Measurements from ENCODE around the gene DYNLT5. TPM values are rescaled to one million over a fixed set of nuclear protein-coding genes. Genes with fewer than 3 reads are reported as not detected.

DYNLT5 gene, protein sequence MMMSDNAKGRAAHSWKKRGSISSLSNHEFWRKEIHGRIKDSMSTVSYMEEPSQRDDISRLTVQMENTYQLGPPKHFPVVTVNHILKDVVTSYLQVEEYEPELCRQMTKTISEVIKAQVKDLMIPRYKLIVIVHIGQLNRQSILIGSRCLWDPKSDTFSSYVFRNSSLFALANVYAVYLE
- total RNA-seq = 1.2 TPM

DNA sequence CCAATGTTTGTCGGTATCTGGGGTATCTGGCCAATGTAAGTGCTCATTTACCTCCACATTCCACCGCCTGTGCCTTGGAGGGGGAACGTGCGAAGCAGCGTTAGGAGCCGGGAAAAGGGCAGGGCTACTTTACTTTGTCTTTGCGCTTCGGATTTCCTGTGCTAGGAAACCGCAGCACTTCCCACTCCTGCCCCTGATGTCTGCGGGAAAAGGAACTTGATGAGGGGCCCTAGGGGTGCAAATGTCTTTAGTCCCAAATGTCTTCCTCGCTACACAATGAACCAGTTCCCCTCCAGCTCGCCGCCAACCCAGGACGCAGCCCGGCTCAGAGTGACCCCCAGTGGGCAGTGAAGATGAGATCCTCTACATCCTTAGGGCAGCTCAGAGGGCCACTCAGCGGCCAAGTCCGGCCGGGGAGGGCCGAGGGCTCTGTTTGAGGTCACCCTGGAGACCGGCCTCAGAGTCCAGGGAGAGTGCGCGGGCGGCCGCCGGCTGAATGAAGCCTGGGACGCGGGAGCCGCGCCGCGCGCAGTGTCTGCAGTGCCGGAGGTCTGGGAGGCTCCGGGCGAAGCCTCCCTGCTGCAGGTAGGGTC lies at the start of gene DYNLT5:
TSS of gene DYNLT5 (plus strand) at position 460 of the 593 bp plus-strand sequence. CDS start 2,200 bp downstream, outside the sequence.
- H3K4me1 ChIP-seq = peaks cover 6 to 9% of the 10 kb centered on the region in 2 donors
- TF ChIP-seq, protein P1, sequence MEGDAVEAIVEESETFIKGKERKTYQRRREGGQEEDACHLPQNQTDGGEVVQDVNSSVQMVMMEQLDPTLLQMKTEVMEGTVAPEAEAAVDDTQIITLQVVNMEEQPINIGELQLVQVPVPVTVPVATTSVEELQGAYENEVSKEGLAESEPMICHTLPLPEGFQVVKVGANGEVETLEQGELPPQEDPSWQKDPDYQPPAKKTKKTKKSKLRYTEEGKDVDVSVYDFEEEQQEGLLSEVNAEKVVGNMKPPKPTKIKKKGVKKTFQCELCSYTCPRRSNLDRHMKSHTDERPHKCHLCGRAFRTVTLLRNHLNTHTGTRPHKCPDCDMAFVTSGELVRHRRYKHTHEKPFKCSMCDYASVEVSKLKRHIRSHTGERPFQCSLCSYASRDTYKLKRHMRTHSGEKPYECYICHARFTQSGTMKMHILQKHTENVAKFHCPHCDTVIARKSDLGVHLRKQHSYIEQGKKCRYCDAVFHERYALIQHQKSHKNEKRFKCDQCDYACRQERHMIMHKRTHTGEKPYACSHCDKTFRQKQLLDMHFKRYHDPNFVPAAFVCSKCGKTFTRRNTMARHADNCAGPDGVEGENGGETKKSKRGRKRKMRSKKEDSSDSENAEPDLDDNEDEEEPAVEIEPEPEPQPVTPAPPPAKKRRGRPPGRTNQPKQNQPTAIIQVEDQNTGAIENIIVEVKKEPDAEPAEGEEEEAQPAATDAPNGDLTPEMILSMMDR (IDR thresholded peaks at IDR 0.05) = no peak
- intact Hi-C loops (cut with DNase I) = no loop called here
- H3K4me3 ChIP-seq = peak within 1 kb of the TSS; percentile 48 to 70
- no peaks in the 10 kb centered on the region for H3K36me3 ChIP-seq
- no peaks in the 10 kb centered on the region for H3K9me3 ChIP-seq
- peak within 1 kb of the TSS; percentile 2 to 46 for H3K27ac ChIP-seq
- H3K27me3 ChIP-seq = no peaks in the 10 kb centered on the region
- peak in 1 of 2 donors; percentile 73 for DNase-seq (ENCODE audit: low spot score in 2 of 2)

DNA sequence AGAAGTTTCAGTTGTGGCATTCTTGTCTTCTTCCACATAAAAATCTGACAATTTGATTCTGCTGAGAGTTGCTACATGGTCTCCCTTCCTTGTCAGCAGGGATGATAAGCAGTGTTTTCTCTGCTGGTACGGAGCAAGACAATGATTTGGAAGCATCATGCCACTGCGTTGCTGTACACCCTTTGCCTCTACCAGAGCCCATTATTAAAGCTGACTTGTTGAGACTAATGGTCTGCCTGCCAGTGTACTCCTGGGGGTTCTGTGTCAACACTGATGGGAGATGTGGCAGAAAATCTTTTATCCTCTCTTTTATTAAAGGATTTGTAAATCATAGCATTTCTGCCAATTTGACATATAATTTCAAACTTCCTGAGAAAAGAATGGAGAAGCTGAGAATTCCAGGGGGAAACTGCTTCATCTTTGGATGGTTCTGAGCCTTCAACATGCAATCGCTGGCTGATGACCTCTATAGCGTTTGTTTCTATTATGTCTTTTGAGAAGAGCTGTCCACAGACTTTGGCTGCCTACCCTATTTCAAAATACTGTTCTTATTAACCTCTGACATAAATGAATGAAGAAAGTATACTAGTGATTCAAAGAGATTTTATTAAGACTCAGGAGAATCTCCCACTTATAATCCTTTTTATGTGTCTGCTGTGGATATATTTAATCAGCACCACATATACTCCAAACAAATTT lies 47.9 kb upstream of the DYNLT5 start:
- no peaks in the 10 kb centered on the region for H3K27me3 ChIP-seq
- DNase-seq (ENCODE audit: low spot score in 2 of 2) = no peak
- H3K36me3 ChIP-seq = peaks cover 0 to 1% of the 10 kb centered on the region in 2 donors
- intact Hi-C loops (cut with DNase I) = no loop called here
- H3K9me3 ChIP-seq = no peaks in the 10 kb centered on the region
- no peak overlapping the region for H3K4me3 ChIP-seq
- H3K27ac ChIP-seq = no peak overlapping the region
- H3K4me1 ChIP-seq = no peaks in the 10 kb centered on the region
- TF ChIP-seq, protein P1 (IDR thresholded peaks at IDR 0.05) = no peak

DNA sequence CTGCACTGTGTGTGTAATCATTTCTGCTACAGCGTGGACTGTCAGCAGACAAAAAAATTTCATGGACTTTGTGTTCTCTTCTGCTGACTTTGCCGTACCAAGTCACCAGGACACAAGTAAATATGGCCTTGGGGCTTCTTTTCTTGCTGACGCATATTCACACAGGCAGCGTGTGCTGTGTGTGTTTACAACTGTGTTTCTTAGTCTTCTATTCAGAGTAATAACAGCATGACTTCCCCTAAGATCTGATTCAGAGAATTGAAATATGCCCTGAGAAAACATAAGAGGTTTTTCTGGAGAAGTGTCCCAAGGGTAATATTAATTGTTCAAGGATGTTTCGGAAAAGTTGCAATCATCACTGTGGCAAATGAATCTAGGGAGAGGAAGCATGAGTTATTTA lies 47.1 kb upstream of the DYNLT5 start:
- H3K4me3 ChIP-seq = no peak overlapping the region
- no peak for DNase-seq (ENCODE audit: low spot score in 2 of 2)
- H3K27ac ChIP-seq = no peak overlapping the region
- TF ChIP-seq, protein P1 (IDR thresholded peaks at IDR 0.05) = no peak
- no peaks in the 10 kb centered on the region for H3K36me3 ChIP-seq
- H3K27me3 ChIP-seq = no peaks in the 10 kb centered on the region
- no peaks in the 10 kb centered on the region for H3K4me1 ChIP-seq
- intact Hi-C loops (cut with DNase I) = no loop called here
- H3K9me3 ChIP-seq = no peaks in the 10 kb centered on the region

DNA sequence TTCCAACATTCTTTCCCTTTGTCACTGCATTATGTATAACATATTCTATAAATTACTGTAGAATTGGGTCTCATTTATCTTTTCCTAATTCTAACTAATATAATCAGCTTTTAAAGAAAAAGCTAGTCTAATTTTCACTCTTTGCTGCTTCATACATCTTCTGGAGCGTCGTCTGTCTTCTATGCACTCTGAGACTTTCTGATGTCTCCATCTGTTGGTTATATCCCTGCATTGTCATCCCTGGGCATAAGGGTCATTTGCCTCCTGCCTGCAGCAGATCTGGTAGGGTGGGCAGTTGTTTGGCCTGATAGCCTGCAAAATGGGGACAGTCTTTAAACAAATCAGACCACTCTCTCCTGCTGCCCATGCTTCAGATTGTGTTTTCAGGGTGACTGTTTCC lies 40.8 kb upstream of the DYNLT5 start:
- intact Hi-C loops (cut with DNase I) = no loop called here
- H3K27me3 ChIP-seq = no peaks in the 10 kb centered on the region
- no peak overlapping the region for H3K4me3 ChIP-seq
- no peaks in the 10 kb centered on the region for H3K4me1 ChIP-seq
- no peak for DNase-seq (ENCODE audit: low spot score in 2 of 2)
- TF ChIP-seq, protein P1 (IDR thresholded peaks at IDR 0.05) = peak in 2 of 3 experiments; percentile 9 to 32
- H3K27ac ChIP-seq = no peak overlapping the region
- H3K9me3 ChIP-seq = no peaks in the 10 kb centered on the region
- peaks cover 0 to 3% of the 10 kb centered on the region in 2 donors for H3K36me3 ChIP-seq

DNA sequence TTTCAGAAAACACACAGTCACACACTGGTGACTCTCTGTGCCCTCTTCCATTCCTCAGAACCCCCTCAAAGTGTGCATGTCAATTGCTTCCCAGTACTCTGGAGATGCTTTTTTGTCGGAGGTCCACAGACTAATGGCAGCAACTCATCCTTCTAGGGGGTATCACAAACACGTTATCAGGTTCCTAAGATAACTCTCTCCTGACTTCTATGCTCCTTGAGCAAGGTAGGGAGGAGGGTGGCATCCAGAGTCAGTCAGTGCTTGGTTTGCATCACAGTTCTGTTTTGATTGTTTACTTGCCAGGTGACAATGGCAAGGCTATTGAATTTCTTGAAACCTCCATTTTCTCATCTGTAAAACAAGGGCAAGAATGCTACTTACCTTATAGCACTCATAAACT lies 39.4 kb upstream of the DYNLT5 start:
- Histone ChIP-seq H3K9me3 (no peaks in the 10 kb centered on the region), H3K36me3 (peaks cover 0 to 3% of the 10 kb centered on the region in 2 donors), H3K4me1 (no peaks in the 10 kb centered on the region), H3K4me3 (no peak overlapping the region), H3K27ac (no peak overlapping the region), H3K27me3 (no peaks in the 10 kb centered on the region)
- intact Hi-C loops (cut with DNase I) = no loop called here
- no peak for DNase-seq (ENCODE audit: low spot score in 2 of 2)
- TF ChIP-seq, protein P1 (IDR thresholded peaks at IDR 0.05) = no peak

All from ascending aorta (tissue), 2 donors.